CD4-positive, alpha-beta T cell treated with Interferon gamma for 1 hour (primary cell): ENCODE results near the gene HILPDA.

Experiments used
- DNase-seq: peaks from one replicate; pipeline ENCODE4 v3.0.0-alpha.2; 2020

Gene HILPDA, protein sequence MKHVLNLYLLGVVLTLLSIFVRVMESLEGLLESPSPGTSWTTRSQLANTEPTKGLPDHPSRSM

GRCh38 chr7:128455543-128456254 lies at the start of gene HILPDA:
Gene HILPDA (plus strand): TSS chr7:128455878. CDS start chr7:128457269, 1,391 bp downstream.
- DNase-seq, result peak; percentile 94

GRCh38 chr7:128406314-128407232 lies 49.1 kb upstream of the HILPDA start:
- DNase-seq, result no peak

GRCh38 chr7:128407233-128407589 lies 48.5 kb upstream of the HILPDA start:
- no peak for DNase-seq

- no peak for DNase-seq
These were observed 47.6 kb upstream of the HILPDA start for GRCh38 chr7:128407751-128408708.

GRCh38 chr7:128408709-128409595 lies 46.7 kb upstream of the HILPDA start:
- no peak for DNase-seq

- DNase-seq, result peak; percentile 79
These were observed 45.9 kb upstream of the HILPDA start, which contains the start of gene IMPDH1 for GRCh38 chr7:128409596-128410450. Gene IMPDH1 (minus strand): TSS chr7:128409982. CDS start chr7:128409901, 81 bp downstream.

DNA sequence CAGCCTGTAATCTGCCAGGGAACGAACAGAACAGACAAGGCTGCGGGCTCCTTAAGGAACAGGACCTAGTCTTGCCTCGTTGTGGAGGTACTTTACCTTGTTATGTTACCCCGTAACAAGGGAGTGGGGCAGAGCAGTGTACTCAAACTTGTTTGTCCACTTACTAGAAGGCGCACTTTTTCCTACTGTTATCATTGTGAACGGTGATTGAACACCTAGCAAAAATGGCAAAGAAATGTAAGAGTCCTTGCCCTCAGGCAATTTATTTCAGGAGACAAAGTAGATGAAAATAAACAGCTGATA lies 45.3 kb upstream of the HILPDA start:
- no peak for DNase-seq

GRCh38 chr7:128415217-128415785 lies 40.4 kb upstream of the HILPDA start:
- DNase-seq, result no peak

DNA sequence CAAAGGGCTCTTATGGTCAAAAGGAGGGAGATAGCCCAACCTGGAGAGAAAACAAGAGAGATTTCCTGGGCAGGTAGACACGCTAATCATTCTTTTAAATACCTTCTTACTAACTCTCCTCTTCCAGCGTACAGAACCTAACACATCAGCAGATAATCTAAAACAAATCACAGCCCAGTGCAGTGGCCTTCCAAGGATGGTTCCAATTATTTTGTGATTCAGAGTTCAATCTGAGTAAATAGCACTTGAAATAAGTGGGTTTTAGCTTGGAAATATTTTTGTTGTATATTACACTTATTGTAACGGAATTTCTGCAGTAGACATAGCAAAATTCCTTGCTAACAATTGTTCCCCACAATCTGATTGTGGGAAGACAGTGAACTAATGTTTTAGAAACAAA lies 38.6 kb upstream of the HILPDA start:
- no peak for DNase-seq

DNA sequence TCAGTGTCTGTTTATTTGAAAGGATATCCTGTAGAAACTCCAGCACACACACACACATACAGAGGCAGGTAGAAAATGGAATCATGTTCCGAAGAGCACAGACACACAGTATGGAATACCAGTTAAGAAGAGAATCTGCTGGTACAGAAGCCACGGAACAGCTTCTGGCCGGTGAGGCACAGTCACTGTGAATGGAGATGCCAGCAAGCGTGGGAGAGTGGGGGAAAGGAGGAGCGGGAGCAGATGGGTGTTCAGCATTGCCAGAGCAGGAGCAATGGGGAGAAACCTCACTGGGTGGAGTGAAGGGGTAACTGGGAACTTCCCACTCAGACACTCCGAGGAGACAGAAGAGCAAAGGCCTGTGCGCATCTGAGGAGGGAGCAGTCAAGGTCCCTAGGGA lies 36.4 kb upstream of the HILPDA start:
- DNase-seq, result no peak

DNA sequence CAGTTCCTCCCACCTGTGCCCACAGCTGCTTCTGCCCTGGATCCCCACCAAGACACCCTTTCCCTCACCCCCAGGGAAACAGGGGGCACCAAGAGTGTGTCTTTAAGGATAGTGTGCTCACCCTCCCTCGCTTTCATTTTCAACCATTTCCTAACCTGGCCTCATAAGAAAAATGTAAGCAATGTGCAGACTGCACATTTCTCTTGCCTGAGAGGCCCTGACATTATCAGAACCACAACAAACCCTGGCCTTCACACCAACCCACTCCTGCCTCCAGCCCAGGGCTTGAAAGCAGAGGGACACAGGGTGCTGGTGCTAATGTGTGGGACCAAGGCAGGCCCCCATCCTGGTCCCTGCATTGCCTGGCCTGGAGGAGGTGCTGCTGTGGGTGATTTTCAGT lies 34.9 kb upstream of the HILPDA start:
- no peak for DNase-seq

DNA sequence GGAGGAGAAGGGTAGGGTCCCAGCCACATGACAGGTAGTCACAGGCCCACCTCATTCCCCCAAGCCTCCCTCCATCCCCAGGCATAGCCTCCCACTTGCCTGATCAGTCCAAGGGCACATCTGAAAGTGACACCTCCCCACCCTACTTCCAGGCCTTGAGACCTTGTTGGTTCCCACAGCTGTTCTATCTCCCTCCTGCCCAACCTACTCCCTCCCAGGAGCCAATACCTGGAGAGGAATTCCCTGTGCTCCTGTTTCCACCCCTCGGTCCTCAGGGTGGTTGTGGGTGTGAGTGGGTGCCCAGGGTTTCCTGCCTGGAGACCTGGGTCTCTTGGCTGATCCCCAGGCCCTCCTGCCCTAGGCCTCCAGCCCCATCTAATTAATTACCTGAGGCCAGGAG lies 34.3 kb upstream of the HILPDA start:
- no peak for DNase-seq

- no peak for DNase-seq
These were observed 33.6 kb upstream of the HILPDA start for GRCh38 chr7:128422037-128422436.

- peak; percentile 60 for DNase-seq
These were observed 32.8 kb upstream of the HILPDA start for GRCh38 chr7:128422842-128423241.

- no peak for DNase-seq
These were observed 30.9 kb upstream of the HILPDA start for GRCh38 chr7:128424686-128425275.

- DNase-seq, result peak; percentile 68
These were observed 29.8 kb upstream of the HILPDA start for GRCh38 chr7:128425850-128426249.

GRCh38 chr7:128427289-128427891 lies 28.3 kb upstream of the HILPDA start:
- no peak for DNase-seq

DNA sequence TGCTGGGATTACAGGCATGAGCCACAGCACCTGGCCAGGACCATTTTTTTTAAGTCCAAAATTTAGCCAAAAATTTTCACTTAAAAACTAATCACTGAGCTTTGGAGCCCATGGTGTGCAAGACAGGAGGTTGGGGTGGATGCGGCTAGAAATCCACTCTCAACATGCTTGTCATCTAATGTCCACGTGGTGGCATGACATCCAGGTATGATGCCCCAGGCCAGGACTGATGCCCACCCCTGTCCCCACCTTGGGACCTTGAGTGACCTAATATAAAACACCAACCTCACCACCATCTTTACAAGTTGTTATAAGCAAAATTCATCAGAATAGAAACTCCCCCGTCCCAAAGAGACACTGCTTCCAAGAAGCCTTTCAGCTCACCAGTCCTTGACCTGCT lies 25.5 kb upstream of the HILPDA start:
- DNase-seq, result no peak

DNA sequence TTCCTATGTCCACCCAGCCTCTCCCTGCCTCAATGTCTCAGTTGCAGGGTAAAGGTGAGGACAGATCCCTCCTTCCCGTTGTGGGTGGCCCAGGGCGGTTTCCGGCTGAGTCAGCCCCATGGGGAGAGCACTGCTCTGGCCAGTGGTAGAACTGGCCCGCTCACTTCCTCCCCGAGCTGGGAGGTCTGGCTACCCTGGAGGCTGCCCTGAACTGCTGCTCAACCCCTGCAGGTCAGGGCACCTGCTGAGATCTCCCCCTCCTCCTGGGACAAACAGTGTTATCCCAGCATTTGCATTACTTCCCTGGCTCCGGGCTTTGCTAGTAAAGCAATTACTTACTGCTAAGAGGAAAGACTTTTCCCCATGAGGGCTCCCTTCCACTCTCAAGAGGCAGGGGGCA lies 24.5 kb upstream of the HILPDA start:
- no peak for DNase-seq

GRCh38 chr7:128431754-128432153 lies 23.9 kb upstream of the HILPDA start:
- no peak for DNase-seq
